Amniotic stem cell (primary cell): ENCODE measurements around the gene WEE1.
"Not testable (repeated sequence)": the region's sequence is repeated elsewhere in the genome, so short reads cannot be mapped to it uniquely, and the experiment has no call there.

Experiments
- DNase-seq: peaks from one replicate; lab custom pipeline; 2025; lab: John Stamatoyannopoulos, UW

Gene WEE1

GRCh38 chr11:9622353-9622752, 48.9 kb downstream of the WEE1 start:
- not testable (repeated sequence) for DNase-seq

GRCh38 chr11:9623053-9623452, 49.6 kb downstream of the WEE1 start:
- not testable (repeated sequence) for DNase-seq

GRCh38 chr11:9624448-9624847, 51.0 kb downstream of the WEE1 start:
- no peak for DNase-seq

GRCh38 chr11:9625162-9625561, 51.7 kb downstream of the WEE1 start:
- no peak for DNase-seq

GRCh38 chr11:9625728-9626127, 52.3 kb downstream of the WEE1 start:
- no peak for DNase-seq

- no peak for DNase-seq
These were observed 53.3 kb downstream of the WEE1 start for GRCh38 chr11:9626496-9627394.

- DNase-seq: no peak
These were observed 55.6 kb downstream of the WEE1 start for GRCh38 chr11:9629064-9629463.

GRCh38 chr11:9633679-9634078, 60.2 kb downstream of the WEE1 start:
- DNase-seq: no peak

GRCh38 chr11:9636691-9637090, 63.2 kb downstream of the WEE1 start:
- no peak for DNase-seq

GRCh38 chr11:9639099-9639498, 65.6 kb downstream of the WEE1 start:
- DNase-seq: no peak
